SU-DHL-6 (cell line): ENCODE data around the gene LOXL1.
"Not testable (repeated sequence)": the region's sequence is repeated elsewhere in the genome, so short reads cannot be mapped to it uniquely, and the experiment has no call there.

Experiments used
- H2AFZ ChIP-seq: fragments of 200-600 bp; sonication (generic); 2 replicates; pipeline ENCODE4 v1.6.1; 2014; ENCODE audit warnings: low read depth, mild to moderate bottlenecking, moderate library complexity, mixed read lengths, antibody characterized with exemption, low read length; ENCODE audit not compliant: severe bottlenecking
- H3F3A ChIP-seq: fragments of 200-600 bp; shearing (Covaris generic); 2 replicates; pipeline ENCODE4 v1.6.0; 2016; ENCODE audit warnings: antibody characterized with exemption, mild to moderate bottlenecking; ENCODE audit not compliant: insufficient read depth
- H3K27ac ChIP-seq: fragments of 200-600 bp; sonication (generic); 2 replicates; pipeline ENCODE4 v1.5.1; 2016; ENCODE audit warnings: low read depth, mild to moderate bottlenecking, low read length, moderate library complexity, mixed read lengths
- H3K27me3 ChIP-seq: fragments of 200-600 bp; sonication (generic), shearing (Covaris generic); 2 replicates; pipeline ENCODE4 v1.6.0; 2014; ENCODE audit warnings: mild to moderate bottlenecking, low read length
- H3K36me3 ChIP-seq: fragments of 200-600 bp; sonication (generic); 2 replicates; pipeline ENCODE4 v1.6.1; 2014; ENCODE audit warnings: mild to moderate bottlenecking, low read length, mixed read lengths
- H3K4me2 ChIP-seq: fragments of 300-600, 200-600 bp; shearing (Covaris generic), sonication (generic); 2 replicates; pipeline ENCODE4 v1.6.0; 2014; ENCODE audit warnings: low read length, low read depth, mild to moderate bottlenecking; ENCODE audit not compliant: poor library complexity, severe bottlenecking
- H3K4me3 ChIP-seq: fragments of 200-600 bp; sonication (generic); 2 replicates; pipeline ENCODE4 v1.5.1; 2014; ENCODE audit warnings: antibody characterized with exemption, low read length, mild to moderate bottlenecking, mixed read lengths; ENCODE audit not compliant: insufficient read depth, poor library complexity, severe bottlenecking
- H3K79me2 ChIP-seq: fragments of 200-600 bp; sonication (generic); 2 replicates; pipeline ENCODE4 v1.6.1; 2014; ENCODE audit warnings: mild to moderate bottlenecking, low read length, moderate library complexity; ENCODE audit not compliant: insufficient read depth
- H3K9ac ChIP-seq: fragments of 200-600 bp; sonication (generic); 2 replicates; pipeline ENCODE4 v1.7.0; 2014; ENCODE audit warnings: mild to moderate bottlenecking, low read length
- H3K9me2 ChIP-seq: fragments of 200-600 bp; sonication (generic); replicated peaks from 2 replicates; pipeline ENCODE4 v1.6.1; 2014; ENCODE audit warnings: low read length; ENCODE audit not compliant: insufficient read depth
- H3K9me3 ChIP-seq: fragments of 200-600 bp; sonication (generic); 2 replicates; pipeline ENCODE4 v1.6.1; 2014; ENCODE audit warnings: low read length, mixed read lengths; ENCODE audit not compliant: insufficient read depth
- H4K20me1 ChIP-seq: fragments of 200-600 bp; sonication (generic); 2 replicates; pipeline ENCODE4 v1.6.1; 2014; ENCODE audit warnings: low read depth, mild to moderate bottlenecking, antibody characterized with exemption, low read length, moderate library complexity, mixed read lengths
- EZH2phosphoT487 ChIP-seq: fragments of 200-600 bp; sonication (generic), shearing (Covaris generic); conservative IDR thresholded peaks from 2 replicates; pipeline ENCODE4 v1.6.1; 2018; ENCODE audit warnings: mild to moderate bottlenecking, antibody characterized with exemption, low read length, moderate library complexity, mixed read lengths
- TF ChIP-seq, protein P1 (sequence below): fragments of 200-600 bp; sonication (generic); IDR thresholded peaks from one replicate; pipeline ENCODE4 v1.5.1; 2017; ENCODE audit warnings: antibody characterized with exemption, mild to moderate bottlenecking, low read length, moderate library complexity; ENCODE audit not compliant: insufficient read depth, poor library complexity, severe bottlenecking

Gene LOXL1

GRCh38 chr15:73968461-73968860 is 42.2 kb downstream of the LOXL1 start:
- TF ChIP-seq, protein P1, sequence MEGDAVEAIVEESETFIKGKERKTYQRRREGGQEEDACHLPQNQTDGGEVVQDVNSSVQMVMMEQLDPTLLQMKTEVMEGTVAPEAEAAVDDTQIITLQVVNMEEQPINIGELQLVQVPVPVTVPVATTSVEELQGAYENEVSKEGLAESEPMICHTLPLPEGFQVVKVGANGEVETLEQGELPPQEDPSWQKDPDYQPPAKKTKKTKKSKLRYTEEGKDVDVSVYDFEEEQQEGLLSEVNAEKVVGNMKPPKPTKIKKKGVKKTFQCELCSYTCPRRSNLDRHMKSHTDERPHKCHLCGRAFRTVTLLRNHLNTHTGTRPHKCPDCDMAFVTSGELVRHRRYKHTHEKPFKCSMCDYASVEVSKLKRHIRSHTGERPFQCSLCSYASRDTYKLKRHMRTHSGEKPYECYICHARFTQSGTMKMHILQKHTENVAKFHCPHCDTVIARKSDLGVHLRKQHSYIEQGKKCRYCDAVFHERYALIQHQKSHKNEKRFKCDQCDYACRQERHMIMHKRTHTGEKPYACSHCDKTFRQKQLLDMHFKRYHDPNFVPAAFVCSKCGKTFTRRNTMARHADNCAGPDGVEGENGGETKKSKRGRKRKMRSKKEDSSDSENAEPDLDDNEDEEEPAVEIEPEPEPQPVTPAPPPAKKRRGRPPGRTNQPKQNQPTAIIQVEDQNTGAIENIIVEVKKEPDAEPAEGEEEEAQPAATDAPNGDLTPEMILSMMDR: no peak
- TF ChIP-seq EZH2phosphoT487: no peak
- H3K4me2 ChIP-seq: no peak overlapping the region
- H2AFZ ChIP-seq: no peak overlapping the region
- H3K79me2 ChIP-seq: no peaks in the 10 kb centered on the region
- 0 out of 2 replicates have a peak, but pooled peaks cover 5% of the 10 kb centered on the region for H3F3A ChIP-seq
- H3K4me3 ChIP-seq: no peak overlapping the region
- H4K20me1 ChIP-seq: no peaks in the 10 kb centered on the region
- H3K9ac ChIP-seq: no peak overlapping the region
- no peaks in the 10 kb centered on the region for H3K36me3 ChIP-seq
- no peaks in the 10 kb centered on the region for H3K9me2 ChIP-seq
- no peaks in the 10 kb centered on the region for H3K27me3 ChIP-seq
- no peak overlapping the region for H3K27ac ChIP-seq
- no peaks in the 10 kb centered on the region for H3K9me3 ChIP-seq

GRCh38 chr15:73969151-73969759 is 43.0 kb downstream of the LOXL1 start:
- Histone ChIP-seq H3K9me3 (no peaks in the 10 kb centered on the region), H3K4me2 (no peak overlapping the region), H3K27ac (no peak overlapping the region), H3K79me2 (no peaks in the 10 kb centered on the region), H3K9ac (no peak overlapping the region), H3F3A (0 out of 2 replicates have a peak, but pooled peaks cover 5% of the 10 kb centered on the region), H3K36me3 (no peaks in the 10 kb centered on the region), H3K27me3 (no peaks in the 10 kb centered on the region), H3K9me2 (no peaks in the 10 kb centered on the region), H4K20me1 (no peaks in the 10 kb centered on the region), H3K4me3 (no peak overlapping the region), H2AFZ (no peak overlapping the region)
- no peak for TF ChIP-seq EZH2phosphoT487
- TF ChIP-seq, protein P1: no peak

- H3K9ac ChIP-seq: no peak overlapping the region
- H4K20me1 ChIP-seq: no peaks in the 10 kb centered on the region
- no peak overlapping the region for H2AFZ ChIP-seq
- H3K27ac ChIP-seq: no peak overlapping the region
- no peaks in the 10 kb centered on the region for H3K36me3 ChIP-seq
- peak overlapping the region; percentile 14 for H3K4me2 ChIP-seq
- no peaks in the 10 kb centered on the region for H3K27me3 ChIP-seq
- H3K9me2 ChIP-seq: no peaks in the 10 kb centered on the region
- no peaks in the 10 kb centered on the region for H3K9me3 ChIP-seq
- H3K4me3 ChIP-seq: no peak overlapping the region
- TF ChIP-seq EZH2phosphoT487: no peak
- TF ChIP-seq, protein P1: peak; percentile 89
- no peaks in the 10 kb centered on the region for H3K79me2 ChIP-seq
- H3F3A ChIP-seq: no peaks in the 10 kb centered on the region
Measured at GRCh38 chr15:73972984-73973682, 46.9 kb downstream of the LOXL1 start.

- not testable (repeated sequence) for H3K79me2 ChIP-seq, H3K4me3 ChIP-seq, H3K27ac ChIP-seq, H3F3A ChIP-seq, H4K20me1 ChIP-seq, H3K9me3 ChIP-seq, H3K9me2 ChIP-seq, H3K27me3 ChIP-seq, H3K9ac ChIP-seq, H3K36me3 ChIP-seq, H2AFZ ChIP-seq, H3K4me2 ChIP-seq
Measured at GRCh38 chr15:73973683-73974200, 47.5 kb downstream of the LOXL1 start.

DNA sequence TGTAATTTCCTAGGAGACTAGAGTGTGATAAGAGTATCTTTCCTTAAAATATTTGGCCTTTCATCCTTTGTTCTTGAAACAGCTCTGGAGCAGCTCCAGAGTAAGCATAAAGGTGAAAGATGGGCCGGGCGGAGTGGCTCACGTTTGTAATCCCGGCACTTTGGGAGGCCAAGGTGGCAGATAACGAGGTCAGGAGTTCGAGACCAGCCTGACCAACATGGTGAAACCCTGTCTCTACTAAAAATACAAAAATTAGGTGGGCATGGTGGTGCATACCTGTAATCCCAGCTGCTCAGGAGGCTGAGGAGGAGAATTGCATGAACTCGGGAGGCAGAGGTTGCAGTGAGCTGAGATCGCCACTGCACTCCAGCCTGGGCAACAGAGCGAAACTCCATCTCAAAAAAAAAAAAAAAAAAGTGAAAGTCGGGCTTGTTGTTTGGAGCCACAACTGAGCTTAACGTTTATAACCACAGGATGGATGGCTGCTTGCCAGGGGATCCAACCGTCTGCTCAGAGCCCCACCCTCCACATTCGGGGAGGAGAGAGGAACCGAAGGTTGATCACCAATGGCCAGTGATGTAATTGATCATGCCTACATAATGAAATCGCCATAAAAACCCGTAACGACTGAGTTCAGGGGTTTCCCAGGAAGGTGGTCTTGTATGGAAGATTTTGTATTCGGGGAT is 49.3 kb downstream of the LOXL1 start:
- H3K9ac ChIP-seq, H4K20me1 ChIP-seq, H3K9me2 ChIP-seq, H2AFZ ChIP-seq, H3K36me3 ChIP-seq, H3K79me2 ChIP-seq, H3F3A ChIP-seq, H3K9me3 ChIP-seq, H3K27ac ChIP-seq, H3K4me3 ChIP-seq, H3K27me3 ChIP-seq, H3K4me2 ChIP-seq: not testable (repeated sequence)
